GM12873 (cell line): Measurements from ENCODE around the gene SLC7A5.

Experiments used
- TF ChIP-seq, protein P1 (sequence below): IDR thresholded peaks from 2 replicates; pipeline ENCODE4 v1.5.1; 2012; ENCODE audit warnings: low read depth, mild to moderate bottlenecking, moderate library complexity, low read length, control low read depth; ENCODE audit not compliant: insufficient read depth; ENCODE audit errors: missing control alignments

The SLC7A5 gene

DNA sequence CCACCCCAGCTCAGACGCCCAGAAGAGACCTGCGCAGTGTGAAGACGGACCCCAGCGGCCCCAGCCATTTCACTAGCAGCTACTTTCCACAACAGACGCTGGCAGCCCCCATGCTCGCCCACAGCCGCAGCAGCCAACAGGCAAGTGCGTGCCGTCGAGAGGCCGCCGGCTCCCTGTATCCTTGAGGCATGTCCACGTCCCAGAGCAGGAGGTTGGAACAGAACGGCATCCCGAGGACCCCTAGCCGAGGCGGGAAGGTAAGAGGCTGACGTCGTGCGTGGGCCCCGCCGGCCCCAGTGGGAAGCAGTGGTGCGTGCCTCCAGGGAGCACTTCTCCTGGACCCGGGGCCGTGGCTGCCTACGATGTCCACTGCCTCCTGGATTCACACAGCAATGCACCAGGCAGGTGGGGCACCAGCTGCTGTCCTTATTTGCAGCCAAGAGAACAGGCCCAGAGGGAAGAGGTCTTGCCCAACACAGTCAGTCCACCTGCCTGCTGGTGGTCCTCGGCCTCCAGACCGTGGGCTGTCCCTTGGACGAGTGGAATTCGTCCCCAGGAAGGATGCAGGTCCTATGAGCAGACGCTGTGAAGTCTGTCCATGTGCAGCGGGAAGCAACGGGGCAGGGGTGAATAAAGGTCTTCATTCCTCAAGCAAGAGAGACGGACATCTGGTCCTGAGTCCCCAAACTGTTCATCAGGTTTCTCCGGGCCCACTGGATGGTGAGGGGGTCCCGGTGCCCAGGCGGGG, 38.5 kb downstream of the SLC7A5 start:
- TF ChIP-seq, protein P1, sequence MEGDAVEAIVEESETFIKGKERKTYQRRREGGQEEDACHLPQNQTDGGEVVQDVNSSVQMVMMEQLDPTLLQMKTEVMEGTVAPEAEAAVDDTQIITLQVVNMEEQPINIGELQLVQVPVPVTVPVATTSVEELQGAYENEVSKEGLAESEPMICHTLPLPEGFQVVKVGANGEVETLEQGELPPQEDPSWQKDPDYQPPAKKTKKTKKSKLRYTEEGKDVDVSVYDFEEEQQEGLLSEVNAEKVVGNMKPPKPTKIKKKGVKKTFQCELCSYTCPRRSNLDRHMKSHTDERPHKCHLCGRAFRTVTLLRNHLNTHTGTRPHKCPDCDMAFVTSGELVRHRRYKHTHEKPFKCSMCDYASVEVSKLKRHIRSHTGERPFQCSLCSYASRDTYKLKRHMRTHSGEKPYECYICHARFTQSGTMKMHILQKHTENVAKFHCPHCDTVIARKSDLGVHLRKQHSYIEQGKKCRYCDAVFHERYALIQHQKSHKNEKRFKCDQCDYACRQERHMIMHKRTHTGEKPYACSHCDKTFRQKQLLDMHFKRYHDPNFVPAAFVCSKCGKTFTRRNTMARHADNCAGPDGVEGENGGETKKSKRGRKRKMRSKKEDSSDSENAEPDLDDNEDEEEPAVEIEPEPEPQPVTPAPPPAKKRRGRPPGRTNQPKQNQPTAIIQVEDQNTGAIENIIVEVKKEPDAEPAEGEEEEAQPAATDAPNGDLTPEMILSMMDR, result no peak

DNA sequence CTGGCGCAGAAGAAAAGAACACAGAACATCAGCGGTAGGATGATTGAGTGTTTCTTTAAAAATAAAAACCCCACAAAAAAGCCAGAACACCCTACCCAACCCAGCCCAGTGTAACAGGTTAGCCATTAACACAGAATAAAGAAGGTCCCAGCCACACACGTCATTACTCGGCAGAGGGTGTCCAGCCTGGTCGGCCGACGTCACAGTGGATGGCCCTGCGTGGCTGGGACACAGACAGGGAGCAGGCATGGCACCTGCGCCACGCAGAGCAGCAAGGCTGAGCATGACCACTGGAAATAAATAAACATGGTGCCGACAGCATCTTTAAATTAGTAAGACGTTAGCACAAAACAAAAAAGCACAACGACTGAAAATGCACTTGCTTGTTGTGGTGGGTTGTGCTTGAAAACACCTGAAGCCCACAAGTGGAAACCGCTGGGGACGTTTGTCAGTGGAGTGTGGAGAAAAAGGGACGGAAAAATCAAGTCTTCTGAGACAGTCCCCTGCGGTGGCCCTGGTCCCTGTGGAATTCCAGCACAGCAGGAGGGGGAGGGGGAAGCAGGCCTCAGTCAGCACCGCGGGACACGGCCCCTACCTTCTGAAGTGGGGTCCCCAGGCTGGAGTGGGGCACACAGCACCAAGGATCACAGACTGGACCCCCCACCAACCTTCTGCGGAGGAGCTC, 39.2 kb downstream of the SLC7A5 start:
- TF ChIP-seq, protein P1, result no peak

DNA sequence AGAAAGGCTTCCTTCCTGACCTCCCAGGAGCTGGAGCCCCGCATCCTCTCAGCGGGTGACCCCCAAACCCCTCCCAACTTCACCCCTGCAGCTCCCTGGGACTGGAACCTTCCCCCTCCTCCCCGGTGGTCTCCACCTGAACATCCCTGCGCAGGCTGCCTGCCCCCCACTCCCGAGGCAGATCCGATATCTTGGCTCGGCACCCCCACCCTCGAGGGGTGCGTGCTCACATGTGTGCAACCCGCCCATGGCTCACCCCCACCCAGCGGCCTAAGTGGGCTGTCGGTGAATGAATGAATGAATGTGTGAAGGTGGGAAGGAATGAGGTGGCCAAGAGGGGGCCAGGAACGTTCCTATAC, 39.7 kb downstream of the SLC7A5 start:
- TF ChIP-seq, protein P1, result no peak

DNA sequence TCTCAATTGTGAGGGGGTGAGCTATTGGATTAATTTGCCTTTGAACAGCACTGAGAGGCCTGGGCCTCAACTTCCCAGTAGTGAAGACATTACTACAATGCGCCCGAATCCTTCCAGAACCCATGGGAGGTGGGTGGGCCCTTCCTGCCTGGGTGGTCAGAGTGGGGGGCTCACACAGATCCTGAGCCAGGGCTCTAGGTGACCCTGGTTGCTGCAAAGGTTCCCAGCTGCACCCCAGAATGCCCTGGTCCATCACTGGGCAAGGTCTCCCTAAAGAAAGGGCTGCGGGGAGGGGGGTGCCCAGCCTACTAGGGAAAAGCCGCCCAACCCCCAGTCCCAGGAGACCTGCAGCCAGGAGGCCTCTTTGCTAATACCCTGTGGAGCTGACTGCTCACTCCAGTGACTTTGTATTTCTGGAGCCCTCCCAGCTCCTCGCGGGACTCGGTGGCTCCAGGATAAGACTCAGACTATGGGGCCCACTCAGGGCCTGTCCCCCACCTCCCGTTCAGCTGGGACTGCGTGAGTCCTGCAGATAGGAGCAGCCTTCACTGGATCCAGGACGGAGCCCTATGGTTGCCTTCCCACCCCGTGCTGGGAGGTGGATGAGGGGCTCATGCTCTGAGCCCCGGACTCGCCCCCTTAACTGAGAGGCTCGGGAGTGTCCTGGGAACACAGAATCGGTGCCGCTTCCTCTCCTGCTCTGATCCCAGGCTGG, 40.2 kb downstream of the SLC7A5 start:
- TF ChIP-seq, protein P1, result no peak

DNA sequence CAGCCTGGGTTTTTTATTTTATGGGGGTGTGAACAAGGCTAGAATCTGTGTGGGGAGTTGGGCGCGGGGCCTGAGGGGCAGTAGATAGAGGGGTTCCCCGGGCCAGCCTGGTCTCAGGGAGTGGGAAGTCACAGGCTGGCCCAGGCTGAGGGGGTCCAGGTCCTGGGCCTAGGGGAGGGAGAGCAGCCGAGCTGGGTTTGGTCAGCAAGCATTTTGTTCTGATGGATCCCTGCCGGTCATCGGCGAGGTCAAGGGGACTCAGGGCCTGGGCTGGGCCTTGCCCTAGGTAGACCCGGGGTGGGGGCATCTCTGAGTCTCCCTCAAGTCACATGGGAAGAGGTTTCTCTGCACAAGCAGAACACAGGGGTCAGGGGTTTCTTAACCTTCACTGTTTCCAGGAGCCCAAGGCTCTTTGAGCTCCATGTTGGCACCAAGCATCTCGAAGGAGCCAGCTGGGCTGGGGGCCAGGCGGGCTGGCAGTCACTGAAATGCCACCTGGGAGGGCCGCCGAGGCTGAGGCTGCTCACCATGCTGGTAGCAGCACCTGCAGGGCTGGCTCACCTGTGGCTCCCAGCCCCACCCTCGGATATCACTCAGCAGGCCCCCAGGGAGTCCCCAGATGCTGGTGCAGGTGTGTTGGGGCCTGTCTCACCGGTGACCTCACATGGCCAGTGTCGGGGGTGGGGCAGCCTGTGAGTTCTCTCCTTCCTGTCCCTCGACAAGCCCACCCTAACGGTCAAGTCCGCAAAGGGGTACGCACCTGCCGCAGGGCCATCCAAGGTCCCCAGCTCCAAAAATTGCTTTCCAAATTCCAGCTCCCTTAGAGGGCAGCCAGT, 41.0 kb downstream of the SLC7A5 start:
- TF ChIP-seq, protein P1, result no peak

DNA sequence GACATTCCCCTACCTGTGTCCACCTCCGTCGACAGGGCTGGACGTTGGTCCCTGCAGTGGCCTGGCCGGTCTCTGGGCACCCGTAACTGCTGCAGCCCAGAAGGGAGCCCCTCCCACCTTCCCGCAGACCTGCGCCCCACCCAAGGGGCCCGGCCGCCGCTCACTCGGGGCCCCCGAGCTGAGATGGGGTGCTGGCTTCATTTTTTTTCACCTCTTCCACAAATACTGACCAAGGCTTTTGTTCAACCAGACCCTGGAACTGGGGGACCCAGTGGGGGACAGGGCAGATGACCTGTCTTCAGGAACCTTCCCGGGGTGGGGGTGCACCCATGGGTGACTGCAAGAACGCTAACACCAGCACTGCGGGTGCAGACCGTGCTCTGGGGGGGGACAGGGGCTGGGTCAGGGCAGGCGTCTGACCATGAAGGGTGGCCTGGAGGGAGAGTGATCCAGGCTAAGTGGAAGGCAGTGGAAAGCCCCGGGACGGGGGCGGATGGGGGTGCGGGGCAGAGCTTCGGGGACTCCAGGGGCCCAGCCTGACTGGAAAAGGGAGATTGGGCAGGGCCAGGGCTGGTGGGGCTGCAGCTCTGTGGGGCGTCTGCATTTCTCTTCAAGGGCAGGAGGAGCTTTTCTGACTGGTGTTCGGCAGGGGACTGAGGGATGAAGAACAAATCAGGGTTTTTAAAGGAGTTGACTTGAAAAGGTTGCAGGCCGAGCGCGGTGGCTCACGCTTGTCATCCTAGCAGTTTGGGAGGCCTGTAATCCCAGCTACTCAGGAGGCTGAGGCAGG, 42.3 kb downstream of the SLC7A5 start:
- TF ChIP-seq, protein P1, result no peak
